Osteocyte (in vitro differentiated cells): ENCODE data around the gene MEA1. TPM values are rescaled to one million over a fixed set of nuclear protein-coding genes. Genes with fewer than 3 reads are reported as not detected.
A peak's percentile ranks its signal among the peaks of the same experiment; 100 is the strongest.

Experiments used
- DNase-seq: peaks from one replicate; pipeline ENCODE4 v3.0.0; 2021; ENCODE audit warnings: mixed read lengths; ENCODE audit not compliant: unreplicated experiment; ENCODE audit errors: extremely low spot score
- H3K27ac Mint-ChIP-seq: one replicate; pipeline ENCODE4 v1.8.0; 2021; ENCODE audit warnings: mild to moderate bottlenecking, mixed read lengths; ENCODE audit not compliant: unreplicated experiment
- H3K27me3 Mint-ChIP-seq: one replicate; pipeline ENCODE4 v1.8.0; 2021; ENCODE audit warnings: mixed read lengths; ENCODE audit not compliant: unreplicated experiment
- H3K36me3 Mint-ChIP-seq: one replicate; pipeline ENCODE4 v1.8.0; 2021; ENCODE audit warnings: mixed read lengths; ENCODE audit not compliant: unreplicated experiment
- H3K4me1 Mint-ChIP-seq: one replicate; pipeline ENCODE4 v1.8.0; 2021; ENCODE audit warnings: mixed read lengths; ENCODE audit not compliant: unreplicated experiment
- H3K4me3 Mint-ChIP-seq: one replicate; pipeline ENCODE4 v1.8.0; 2021; ENCODE audit warnings: mild to moderate bottlenecking, moderate library complexity, mixed read lengths; ENCODE audit not compliant: unreplicated experiment
- H3K9me3 Mint-ChIP-seq: one replicate; pipeline ENCODE4 v1.8.0; 2021; ENCODE audit warnings: mixed read lengths; ENCODE audit not compliant: unreplicated experiment
- CTCF ChIP-seq: fragments of 200-600 bp; sonication (generic); IDR thresholded peaks from 2 replicates; pipeline ENCODE4 v1.5.0; 2021; ENCODE audit warnings: antibody characterized with exemption, mild to moderate bottlenecking, moderate library complexity
- total RNA-seq: library from RNA; stranded (reverse); gene quantifications from 2 replicates; pipeline ENCODE4 v1.2.1, GENCODE V29; 2021

MEA1 gene
- total RNA-seq, 1 donor from 2014 or later: 67.8 TPM

GRCh38 chr6:43060034-43060754, 46.4 kb upstream of the MEA1 start:
- H3K36me3 Mint-ChIP-seq: peaks cover 24% of the 10 kb centered on the region
- TF ChIP-seq CTCF: no peak
- H3K9me3 Mint-ChIP-seq: no peaks in the 10 kb centered on the region
- peak overlapping the region; percentile 99 for H3K27ac Mint-ChIP-seq
- H3K4me1 Mint-ChIP-seq: peaks cover 31% of the 10 kb centered on the region
- no peaks in the 10 kb centered on the region for H3K27me3 Mint-ChIP-seq
- DNase-seq: no peak
- H3K4me3 Mint-ChIP-seq: peak overlapping the region; percentile 95

GRCh38 chr6:43059168-43060033, 45.7 kb upstream of the MEA1 start, which contains the start of the genes KLC4 and MRPL2:
TSS of gene KLC4 (plus strand) at chr6:43059631. CDS start at chr6:43061336, 1,705 bp downstream.
TSS of gene MRPL2 (minus strand) at chr6:43059434. CDS start at chr6:43059381, 53 bp downstream.
- no peaks in the 10 kb centered on the region for H3K27me3 Mint-ChIP-seq
- H3K36me3 Mint-ChIP-seq: peaks cover 19% of the 10 kb centered on the region
- no peak for TF ChIP-seq CTCF
- H3K4me3 Mint-ChIP-seq: peak within 1 kb of the TSS; percentile 95
- DNase-seq: peak; percentile 98
- peaks cover 32% of the 10 kb centered on the region for H3K4me1 Mint-ChIP-seq
- peak within 1 kb of the TSS; percentile 99 for H3K27ac Mint-ChIP-seq
- H3K9me3 Mint-ChIP-seq: no peaks in the 10 kb centered on the region

GRCh38 chr6:43058531-43058930, 44.8 kb upstream of the MEA1 start:
- H3K4me1 Mint-ChIP-seq: peaks cover 38% of the 10 kb centered on the region
- DNase-seq: no peak
- H3K4me3 Mint-ChIP-seq: peak overlapping the region; percentile 95
- H3K27me3 Mint-ChIP-seq: no peaks in the 10 kb centered on the region
- TF ChIP-seq CTCF: no peak
- no peaks in the 10 kb centered on the region for H3K9me3 Mint-ChIP-seq
- H3K27ac Mint-ChIP-seq: peak overlapping the region; percentile 99
- peaks cover 15% of the 10 kb centered on the region for H3K36me3 Mint-ChIP-seq

GRCh38 chr6:43055966-43056365, 42.2 kb upstream of the MEA1 start:
- H3K4me3 Mint-ChIP-seq: no peak overlapping the region
- peak overlapping the region; percentile 7 for H3K27ac Mint-ChIP-seq
- TF ChIP-seq CTCF: no peak
- H3K9me3 Mint-ChIP-seq: no peaks in the 10 kb centered on the region
- DNase-seq: no peak
- peaks cover 17% of the 10 kb centered on the region for H3K36me3 Mint-ChIP-seq
- H3K4me1 Mint-ChIP-seq: peaks cover 54% of the 10 kb centered on the region
- H3K27me3 Mint-ChIP-seq: no peaks in the 10 kb centered on the region
